ENCODE data around the gene TTN. TPM values are rescaled to one million over a fixed set of nuclear protein-coding genes. Genes with fewer than 3 reads are reported as not detected.

Gene TTN
- total and polyA plus RNA-seq, 8 donors, result 0.96 to 13.8 (median 8.3) TPM

DNA sequence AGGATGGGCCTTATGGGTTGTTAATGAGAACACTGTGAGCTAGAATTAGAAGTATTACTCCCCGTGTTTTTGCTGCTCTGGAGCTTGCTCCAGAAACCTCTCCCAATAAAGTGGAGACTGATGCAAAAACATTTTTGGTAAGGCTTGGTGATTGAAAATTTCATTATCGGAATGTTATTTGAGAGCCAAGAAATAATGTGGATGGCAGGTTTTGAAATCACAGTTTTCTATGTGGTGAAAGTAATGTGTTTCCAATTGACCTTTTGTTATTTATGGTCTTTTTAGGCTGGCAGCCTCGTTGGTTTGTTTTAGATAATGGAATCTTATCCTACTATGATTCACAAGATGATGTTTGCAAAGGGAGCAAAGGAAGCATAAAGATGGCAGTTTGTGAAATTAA lies 321.9 kb downstream of the TTN start:
- Histone ChIP-seq H3K27me3 (no peaks in the 10 kb centered on the region), H3K36me3 (peaks cover 0 to 6% (median 0%) of the 10 kb centered on the region in 3 donors), H3K4me3 (no peak overlapping the region), H3K4me1 (peaks cover 22 to 37% (median 30%) of the 10 kb centered on the region in 3 donors), H3K9me3 (no peaks in the 10 kb centered on the region), H3K27ac (no peak overlapping the region)
- DNase-seq (no peak), ATAC-seq (no peak), FAIRE-seq (no peak)
- intact Hi-C loops (cut with DNase I), result no loop called here
- WGBS, 2 donors, result 55% methylated on average over 3 of the region's 3 CpGs
- TF ChIP-seq, protein P1, sequence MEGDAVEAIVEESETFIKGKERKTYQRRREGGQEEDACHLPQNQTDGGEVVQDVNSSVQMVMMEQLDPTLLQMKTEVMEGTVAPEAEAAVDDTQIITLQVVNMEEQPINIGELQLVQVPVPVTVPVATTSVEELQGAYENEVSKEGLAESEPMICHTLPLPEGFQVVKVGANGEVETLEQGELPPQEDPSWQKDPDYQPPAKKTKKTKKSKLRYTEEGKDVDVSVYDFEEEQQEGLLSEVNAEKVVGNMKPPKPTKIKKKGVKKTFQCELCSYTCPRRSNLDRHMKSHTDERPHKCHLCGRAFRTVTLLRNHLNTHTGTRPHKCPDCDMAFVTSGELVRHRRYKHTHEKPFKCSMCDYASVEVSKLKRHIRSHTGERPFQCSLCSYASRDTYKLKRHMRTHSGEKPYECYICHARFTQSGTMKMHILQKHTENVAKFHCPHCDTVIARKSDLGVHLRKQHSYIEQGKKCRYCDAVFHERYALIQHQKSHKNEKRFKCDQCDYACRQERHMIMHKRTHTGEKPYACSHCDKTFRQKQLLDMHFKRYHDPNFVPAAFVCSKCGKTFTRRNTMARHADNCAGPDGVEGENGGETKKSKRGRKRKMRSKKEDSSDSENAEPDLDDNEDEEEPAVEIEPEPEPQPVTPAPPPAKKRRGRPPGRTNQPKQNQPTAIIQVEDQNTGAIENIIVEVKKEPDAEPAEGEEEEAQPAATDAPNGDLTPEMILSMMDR (IDR thresholded peaks at IDR 0.05), result no peak

DNA sequence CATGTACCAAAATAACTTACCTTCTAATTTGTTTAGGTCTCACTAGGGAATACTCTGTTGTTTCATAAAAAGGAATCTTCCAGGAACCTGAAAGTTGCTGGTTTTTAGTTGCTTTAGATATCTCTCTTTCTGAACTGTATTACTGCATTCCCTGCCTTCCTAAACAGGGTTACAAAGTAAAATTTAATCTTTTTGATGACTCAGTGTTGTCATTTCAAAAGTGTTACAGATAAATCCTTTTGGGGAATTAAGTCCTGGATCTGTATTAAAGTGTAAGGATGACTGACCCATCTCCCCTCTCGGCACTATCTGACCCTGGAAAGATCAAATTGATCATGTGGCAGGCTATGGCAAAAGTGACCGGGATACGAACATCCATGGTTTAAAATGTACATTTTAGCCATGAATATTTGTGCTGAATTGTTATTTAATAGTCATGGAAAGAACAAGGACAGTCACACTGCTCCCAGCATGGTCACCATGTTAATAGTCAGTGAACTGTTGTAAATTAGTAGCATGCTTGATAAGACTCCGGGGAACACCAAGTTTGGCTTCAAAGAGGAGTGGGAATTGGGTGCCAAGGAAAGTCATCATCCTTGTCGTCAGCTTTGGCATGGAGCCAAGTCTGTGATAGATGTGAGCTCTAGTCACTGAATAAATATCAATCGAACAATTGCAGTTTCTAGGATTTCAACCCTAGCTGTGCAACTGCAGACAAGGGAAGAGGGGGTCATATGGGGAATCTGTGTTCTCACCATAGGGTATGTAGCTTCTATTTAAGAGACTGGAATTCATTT lies 322.8 kb downstream of the TTN start:
- 33 to 34% methylated on average over 6 of the region's 6 CpGs for WGBS, 2 donors
- no peaks in the 10 kb centered on the region for H3K9me3 ChIP-seq
- intact Hi-C loops (cut with DNase I), result no loop called here
- no peaks in the 10 kb centered on the region for H3K36me3 ChIP-seq
- peak in 1 of 4 donors; percentile 4 for ATAC-seq
- no peak overlapping the region for H3K27ac ChIP-seq
- TF ChIP-seq, protein P1 (IDR thresholded peaks at IDR 0.05), result no peak
- no peak overlapping the region for H3K4me3 ChIP-seq
- FAIRE-seq, result no peak
- H3K27me3 ChIP-seq, result no peaks in the 10 kb centered on the region
- peak in 3 of 6 donors; percentile 43 to 77 (median 60) for DNase-seq
- H3K4me1 ChIP-seq, result peaks cover 22 to 42% (median 30%) of the 10 kb centered on the region in 3 donors

DNA sequence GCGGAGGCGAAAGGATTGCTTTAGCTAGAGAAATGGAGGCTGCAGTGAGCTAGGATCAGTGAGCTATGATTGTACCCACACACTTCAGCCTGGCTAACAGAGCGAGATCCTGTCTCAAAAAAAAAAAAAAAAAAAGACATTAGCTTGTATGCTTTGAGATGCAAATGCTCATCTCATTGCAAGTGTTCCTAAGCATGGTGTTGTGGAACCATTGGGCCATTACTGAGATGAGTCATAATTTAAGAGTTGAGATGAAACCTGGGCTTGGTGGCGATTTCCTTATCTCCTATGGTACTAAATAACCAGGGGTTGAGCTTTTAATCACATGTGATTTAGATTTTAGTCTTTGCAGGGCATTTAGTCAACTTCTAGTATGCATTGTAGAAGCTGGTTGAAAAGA lies 324.8 kb downstream of the TTN start:
- no peaks in the 10 kb centered on the region for H3K9me3 ChIP-seq
- H3K27ac ChIP-seq, result no peak overlapping the region
- no peak for DNase-seq
- no peak for ATAC-seq
- no peak overlapping the region for H3K4me3 ChIP-seq
- TF ChIP-seq, protein P1 (IDR thresholded peaks at IDR 0.05), result no peak
- 71 to 78% methylated on average over 4 of the region's 4 CpGs for WGBS, 2 donors
- FAIRE-seq, result no peak
- H3K36me3 ChIP-seq, result no peaks in the 10 kb centered on the region
- peaks cover 22 to 50% (median 30%) of the 10 kb centered on the region in 3 donors for H3K4me1 ChIP-seq
- intact Hi-C loops (cut with DNase I), result no loop called here
- H3K27me3 ChIP-seq, result no peaks in the 10 kb centered on the region

DNA sequence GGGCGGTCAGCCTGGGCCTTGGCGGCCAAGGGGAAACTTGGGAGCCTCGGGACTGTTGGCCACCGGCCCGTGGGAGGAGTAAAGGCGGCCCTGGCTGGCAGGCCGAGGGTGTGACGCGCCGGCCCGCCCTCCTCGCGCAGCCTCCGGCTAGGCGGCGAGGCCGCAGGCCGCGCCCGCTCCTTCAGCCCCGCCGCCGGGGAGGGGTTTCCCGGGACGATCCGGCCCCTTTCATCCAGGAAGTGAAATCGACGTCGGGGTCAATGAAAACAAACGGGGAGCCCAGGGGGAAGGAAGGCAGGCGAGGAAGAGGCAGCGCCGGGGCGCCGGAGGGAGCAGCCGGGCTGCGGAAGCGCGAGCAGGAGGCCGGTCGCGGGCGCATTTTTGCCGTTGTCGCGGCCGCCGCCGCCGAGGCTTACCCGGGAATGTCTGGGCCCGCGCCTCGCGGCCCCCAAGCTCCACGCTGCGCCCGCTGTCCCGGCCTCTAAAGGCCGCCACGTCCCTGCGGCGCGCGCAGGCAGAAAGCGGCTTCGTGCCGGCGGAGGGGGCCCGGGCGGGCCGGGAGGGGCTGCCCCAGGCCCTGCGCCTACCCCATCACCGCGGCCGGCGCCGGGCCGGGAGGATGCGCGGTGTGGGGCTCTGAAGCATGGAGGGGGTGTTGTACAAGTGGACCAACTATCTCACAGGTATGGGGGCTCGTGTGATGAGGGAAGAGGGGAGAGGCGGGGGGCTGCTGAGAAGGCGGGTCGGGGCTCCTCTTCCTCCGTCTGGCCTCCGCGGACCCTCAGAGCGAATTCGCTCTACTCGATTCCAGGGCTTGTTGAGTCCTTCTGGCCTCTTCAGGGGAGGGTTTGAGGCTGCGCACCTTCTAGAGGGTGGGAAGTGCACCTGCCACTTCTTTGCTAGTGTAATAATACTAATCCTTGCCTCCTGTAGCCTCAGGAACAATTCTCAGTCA lies 326.7 kb downstream of the TTN start, which contains the start of gene PLEKHA3:
Gene PLEKHA3 (plus strand): TSS at position 231 of the 955 bp plus-strand sequence. CDS start 413 bp downstream, at position 644.
- peak; percentile 85 to 91 (median 89) for ATAC-seq
- Histone ChIP-seq H3K4me3 (peak within 1 kb of the TSS; percentile 75 to 93 (median 91)), H3K4me1 (peaks cover 18 to 52% (median 30%) of the 10 kb centered on the region in 3 donors), H3K27ac (peak within 1 kb of the TSS; percentile 87 to 97 (median 95)), H3K27me3 (no peaks in the 10 kb centered on the region), H3K36me3 (no peaks in the 10 kb centered on the region), H3K9me3 (no peaks in the 10 kb centered on the region)
- WGBS, 2 donors, result 0 to 1% methylated on average over 66 to 92 of the region's 92 CpGs
- no peak for FAIRE-seq
- TF ChIP-seq, protein P1 (IDR thresholded peaks at IDR 0.05), result no peak
- intact Hi-C loops (cut with DNase I), result no loop called here
- DNase-seq, result peak; percentile 96 to 98 (median 96)
